Caco-2 (cell line): ENCODE results near the gene GRID1. TPM values are rescaled to one million over a fixed set of nuclear protein-coding genes. Genes with fewer than 3 reads are reported as not detected.

ENCODE experiments used
- BruUV-seq: library from RNA; stranded (reverse); fragments of 400-500 nt; replicated peaks from 2 replicates; lab custom pipeline; 2021; lab: Mats Ljungman, UMichigan
- CTCF ChIA-PET: fragments of 300-600 bp; sonication (Branson Sonifier 250); formaldehyde crosslinking; loops from one replicate; lab custom pipeline; 2022; ENCODE audit warnings: antibody characterized with exemption; lab: Charles Lee
- POLR2A ChIA-PET: fragments of 300-600 bp; sonication (Branson Sonifier 250); formaldehyde crosslinking; loops from one replicate; lab custom pipeline; 2022; ENCODE audit warnings: antibody characterized with exemption; lab: Charles Lee
- DNase-seq, 2 experiments: peaks; one replicate each; pipeline versions ENCODE4 v3.0.0 to v3.0.0-alpha.2; 2020 to 2022
- H3K27me3 ChIP-seq: replicated peaks from 2 replicates; pipeline ENCODE4 v1.6.0; 2011; ENCODE audit warnings: low read length; ENCODE audit not compliant: control insufficient read depth, insufficient read depth
- H3K36me3 ChIP-seq: 2 replicates; pipeline ENCODE4 v1.5.1; 2011; ENCODE audit warnings: low read length; ENCODE audit not compliant: control insufficient read depth, insufficient read depth
- H3K4me1 ChIP-seq: fragments of 250-450 bp; sonication (Bioruptor Pico); 2 replicates; pipeline ENCODE4 v1.5.1; 2020; ENCODE audit warnings: mild to moderate bottlenecking
- H3K4me3 ChIP-seq: 2 replicates; pipeline ENCODE4 v1.5.1; 2011; ENCODE audit warnings: low read depth, mild to moderate bottlenecking, control low read depth, low read length
- H3K9me3 ChIP-seq: fragments of 250-450 bp; sonication (Bioruptor Pico); 2 replicates; pipeline ENCODE4 v1.5.1; 2020; ENCODE audit warnings: mild to moderate bottlenecking, moderate library complexity
- H3K27ac Mint-ChIP-seq: one replicate; pipeline ENCODE4 v1.8.0; 2022; ENCODE audit warnings: mixed read lengths; ENCODE audit not compliant: unreplicated experiment
- H3K27me3 Mint-ChIP-seq: one replicate; pipeline ENCODE4 v1.8.0; 2022; ENCODE audit warnings: mixed read lengths; ENCODE audit not compliant: insufficient read depth, unreplicated experiment
- H3K36me3 Mint-ChIP-seq: one replicate; pipeline ENCODE4 v1.8.0; 2022; ENCODE audit warnings: mild to moderate bottlenecking, mixed read lengths; ENCODE audit not compliant: insufficient read depth, unreplicated experiment
- H3K4me1 Mint-ChIP-seq: one replicate; pipeline ENCODE4 v1.8.0; 2022; ENCODE audit warnings: low read depth, mixed read lengths; ENCODE audit not compliant: unreplicated experiment
- H3K4me3 Mint-ChIP-seq: one replicate; pipeline ENCODE4 v1.8.0; 2022; ENCODE audit warnings: mild to moderate bottlenecking, moderate library complexity, mixed read lengths; ENCODE audit not compliant: unreplicated experiment
- H3K9me3 Mint-ChIP-seq: one replicate; pipeline ENCODE4 v1.8.0; 2022; ENCODE audit warnings: mixed read lengths; ENCODE audit not compliant: unreplicated experiment
- intact Hi-C: fragments of 100-400 bp; cut with micrococcal nuclease; formaldehyde crosslinking; loops from one replicate; pipeline ENCODE4 v1.10.0; 2022; ENCODE audit not compliant: unreplicated experiment
- total RNA-seq: library from RNA; stranded (reverse); gene quantifications from 2 replicates; pipeline ENCODE4 v1.2.3, GENCODE V29; 2022
- TF ChIP-seq, protein P1 (sequence below), 2 experiments: fragments of 200-600 bp in 1 of 2; IDR thresholded peaks; 1 replicate in 1 of 2; 2 replicates in 1 of 2; pipeline versions ENCODE4 v1.5.1 to v1.8.0; 2011 to 2022; ENCODE audit warnings: antibody characterized with exemption in 1 of 2, control low read depth in 1 of 2, inconsistent platforms in 1 of 2, low read depth in 1 of 2, low read length in 1 of 2, mild to moderate bottlenecking in 1 of 2, moderate library complexity in 1 of 2; ENCODE audit not compliant: insufficient read depth in 1 of 2, severe bottlenecking in 1 of 2, unreplicated experiment in 1 of 2

The GRID1 gene
- total RNA-seq, 1 experiment from 2014 or later = 8.0 TPM

GRCh38 chr10:86152354-86152753, 214.2 kb downstream of the GRID1 start:
- intact Hi-C loops = no loop called here
- H3K9me3 Mint-ChIP-seq = no peaks in the 10 kb centered on the region
- ChIA-PET CTCF (no interaction called here), POLR2A (no interaction called here)
- Histone ChIP-seq H3K4me1 (no peaks in the 10 kb centered on the region), H3K27me3 (no peaks in the 10 kb centered on the region), H3K9me3 (no peaks in the 10 kb centered on the region), H3K4me3 (no peak overlapping the region), H3K36me3 (no peaks in the 10 kb centered on the region)
- peaks cover 8% of the 10 kb centered on the region for H3K27me3 Mint-ChIP-seq
- no peak overlapping the region for H3K4me3 Mint-ChIP-seq
- peaks cover 4% of the 10 kb centered on the region for H3K36me3 Mint-ChIP-seq
- H3K4me1 Mint-ChIP-seq = no peaks in the 10 kb centered on the region
- no peak for DNase-seq
- no peak overlapping the region for H3K27ac Mint-ChIP-seq
- TF ChIP-seq, protein P1, sequence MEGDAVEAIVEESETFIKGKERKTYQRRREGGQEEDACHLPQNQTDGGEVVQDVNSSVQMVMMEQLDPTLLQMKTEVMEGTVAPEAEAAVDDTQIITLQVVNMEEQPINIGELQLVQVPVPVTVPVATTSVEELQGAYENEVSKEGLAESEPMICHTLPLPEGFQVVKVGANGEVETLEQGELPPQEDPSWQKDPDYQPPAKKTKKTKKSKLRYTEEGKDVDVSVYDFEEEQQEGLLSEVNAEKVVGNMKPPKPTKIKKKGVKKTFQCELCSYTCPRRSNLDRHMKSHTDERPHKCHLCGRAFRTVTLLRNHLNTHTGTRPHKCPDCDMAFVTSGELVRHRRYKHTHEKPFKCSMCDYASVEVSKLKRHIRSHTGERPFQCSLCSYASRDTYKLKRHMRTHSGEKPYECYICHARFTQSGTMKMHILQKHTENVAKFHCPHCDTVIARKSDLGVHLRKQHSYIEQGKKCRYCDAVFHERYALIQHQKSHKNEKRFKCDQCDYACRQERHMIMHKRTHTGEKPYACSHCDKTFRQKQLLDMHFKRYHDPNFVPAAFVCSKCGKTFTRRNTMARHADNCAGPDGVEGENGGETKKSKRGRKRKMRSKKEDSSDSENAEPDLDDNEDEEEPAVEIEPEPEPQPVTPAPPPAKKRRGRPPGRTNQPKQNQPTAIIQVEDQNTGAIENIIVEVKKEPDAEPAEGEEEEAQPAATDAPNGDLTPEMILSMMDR (IDR thresholded peaks at IDR 0.05; ENCODE audit: insufficient read depth in 1 of 2, low read depth in 1 of 2, low read length in 1 of 2, severe bottlenecking in 1 of 2, unreplicated experiment in 1 of 2) = no peak
- BruUV-seq = no TSS peak

GRCh38 chr10:86151613-86152012, 215.0 kb downstream of the GRID1 start:
- Mint-ChIP-seq H3K4me3 (no peak overlapping the region), H3K9me3 (no peaks in the 10 kb centered on the region), H3K4me1 (no peaks in the 10 kb centered on the region), H3K36me3 (peaks cover 4% of the 10 kb centered on the region), H3K27ac (no peak overlapping the region), H3K27me3 (peaks cover 8% of the 10 kb centered on the region)
- no peaks in the 10 kb centered on the region for H3K27me3 ChIP-seq
- ChIA-PET CTCF (no interaction called here), POLR2A (no interaction called here)
- H3K4me1 ChIP-seq = no peaks in the 10 kb centered on the region
- no peak overlapping the region for H3K4me3 ChIP-seq
- H3K9me3 ChIP-seq = no peaks in the 10 kb centered on the region
- no TSS peak for BruUV-seq
- TF ChIP-seq, protein P1 (IDR thresholded peaks at IDR 0.05; ENCODE audit: insufficient read depth in 1 of 2, low read depth in 1 of 2, low read length in 1 of 2, severe bottlenecking in 1 of 2, unreplicated experiment in 1 of 2) = no peak
- intact Hi-C loops = no loop called here
- no peak for DNase-seq
- no peaks in the 10 kb centered on the region for H3K36me3 ChIP-seq

DNA sequence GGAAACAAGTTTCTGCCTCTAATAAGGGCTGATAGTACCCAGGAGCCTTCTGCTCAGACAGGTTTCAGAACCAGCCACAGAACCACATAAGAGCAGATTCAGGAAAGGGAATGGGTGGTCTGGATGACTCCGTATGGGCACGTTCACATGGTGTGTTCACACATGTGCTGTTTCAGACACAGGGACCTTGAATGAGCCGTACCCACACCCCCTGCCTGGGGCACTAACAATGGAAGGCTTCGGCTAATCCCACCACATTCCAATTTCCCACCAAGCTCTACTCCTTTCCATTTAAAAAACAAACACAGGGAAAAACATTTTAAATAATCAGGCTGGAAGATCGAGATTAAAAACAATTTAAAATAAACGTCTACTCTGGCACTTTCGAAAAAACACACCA, 217.3 kb downstream of the GRID1 start:
- Mint-ChIP-seq H3K27me3 (peaks cover 14% of the 10 kb centered on the region), H3K27ac (no peak overlapping the region), H3K36me3 (no peaks in the 10 kb centered on the region), H3K4me1 (no peaks in the 10 kb centered on the region), H3K9me3 (no peaks in the 10 kb centered on the region), H3K4me3 (no peak overlapping the region)
- no peak overlapping the region for H3K4me3 ChIP-seq
- POLR2A ChIA-PET = no interaction called here
- intact Hi-C loops = no loop called here
- no peaks in the 10 kb centered on the region for H3K36me3 ChIP-seq
- H3K27me3 ChIP-seq = no peaks in the 10 kb centered on the region
- H3K4me1 ChIP-seq = no peaks in the 10 kb centered on the region
- CTCF ChIA-PET = no interaction called here
- TF ChIP-seq, protein P1 (IDR thresholded peaks at IDR 0.05; ENCODE audit: insufficient read depth in 1 of 2, low read depth in 1 of 2, low read length in 1 of 2, severe bottlenecking in 1 of 2, unreplicated experiment in 1 of 2) = no peak
- DNase-seq = no peak
- H3K9me3 ChIP-seq = no peaks in the 10 kb centered on the region
- BruUV-seq = no TSS peak
